ENCODE measurements around the gene PCOLCE2.

DNA sequence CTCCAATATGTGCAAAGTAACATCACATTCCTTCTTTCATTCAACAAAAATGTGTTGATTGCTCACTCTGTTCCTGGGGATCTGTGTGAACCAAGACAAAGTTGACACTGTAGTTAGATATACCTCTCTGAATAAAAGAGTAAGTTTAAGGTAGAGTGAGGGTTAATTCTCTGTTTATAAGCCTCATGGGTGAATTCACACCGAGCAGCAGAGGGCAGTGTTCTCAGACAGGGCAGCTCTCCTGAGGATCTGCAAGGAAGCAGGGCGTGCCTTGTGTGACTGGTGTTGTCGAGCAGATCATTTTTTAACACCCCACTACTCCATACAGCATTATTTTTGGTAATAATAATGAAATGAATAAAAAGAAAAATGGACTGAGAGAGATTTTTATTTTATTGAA, 40.2 kb upstream of the PCOLCE2 start:
- TF ChIP-seq POLR2A (IDR thresholded peaks at IDR 0.05; ENCODE audit: low read depth, low read length) (no peak), GATA2 (IDR thresholded peaks at IDR 0.05; ENCODE audit: insufficient read depth, insufficient read length, low read depth, low read length) (no peak), JUN (IDR thresholded peaks at IDR 0.05; ENCODE audit: borderline replicate concordance, insufficient read depth, insufficient read length, low read depth) (no peak), MYC (IDR thresholded peaks at IDR 0.05; ENCODE audit: low read depth, low read length) (no peak), POLR2AphosphoS5 (IDR thresholded peaks at IDR 0.05; ENCODE audit: insufficient read depth, low read depth, low read length) (no peak), EZH2 (IDR thresholded peaks at IDR 0.05; ENCODE audit: borderline replicate concordance, low read depth, low read length, severe bottlenecking) (no peak), FOS (IDR thresholded peaks at IDR 0.05; ENCODE audit: borderline replicate concordance, insufficient read depth, low read length) (no peak)
- TF ChIP-seq, protein P1, sequence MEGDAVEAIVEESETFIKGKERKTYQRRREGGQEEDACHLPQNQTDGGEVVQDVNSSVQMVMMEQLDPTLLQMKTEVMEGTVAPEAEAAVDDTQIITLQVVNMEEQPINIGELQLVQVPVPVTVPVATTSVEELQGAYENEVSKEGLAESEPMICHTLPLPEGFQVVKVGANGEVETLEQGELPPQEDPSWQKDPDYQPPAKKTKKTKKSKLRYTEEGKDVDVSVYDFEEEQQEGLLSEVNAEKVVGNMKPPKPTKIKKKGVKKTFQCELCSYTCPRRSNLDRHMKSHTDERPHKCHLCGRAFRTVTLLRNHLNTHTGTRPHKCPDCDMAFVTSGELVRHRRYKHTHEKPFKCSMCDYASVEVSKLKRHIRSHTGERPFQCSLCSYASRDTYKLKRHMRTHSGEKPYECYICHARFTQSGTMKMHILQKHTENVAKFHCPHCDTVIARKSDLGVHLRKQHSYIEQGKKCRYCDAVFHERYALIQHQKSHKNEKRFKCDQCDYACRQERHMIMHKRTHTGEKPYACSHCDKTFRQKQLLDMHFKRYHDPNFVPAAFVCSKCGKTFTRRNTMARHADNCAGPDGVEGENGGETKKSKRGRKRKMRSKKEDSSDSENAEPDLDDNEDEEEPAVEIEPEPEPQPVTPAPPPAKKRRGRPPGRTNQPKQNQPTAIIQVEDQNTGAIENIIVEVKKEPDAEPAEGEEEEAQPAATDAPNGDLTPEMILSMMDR (IDR thresholded peaks at IDR 0.05; ENCODE audit: extremely low read depth in 1 of 2, insufficient read depth in 1 of 2, low read depth in 1 of 2, low read length in 2 of 2): peak; percentile 37 to 47

All from endothelial cell of umbilical vein (primary cell).